NT2/D1 (cell line): ENCODE data around the gene AK9.

Experiments used
- YY1 ChIP-seq: IDR thresholded peaks from 2 replicates; pipeline ENCODE4 v1.6.1; 2011; ENCODE audit not compliant: insufficient read length, insufficient read depth
- ZNF274 ChIP-seq: IDR thresholded peaks from 2 replicates; pipeline ENCODE4 v1.6.1; 2011; ENCODE audit warnings: mild to moderate bottlenecking, low read depth, low read length

DNA sequence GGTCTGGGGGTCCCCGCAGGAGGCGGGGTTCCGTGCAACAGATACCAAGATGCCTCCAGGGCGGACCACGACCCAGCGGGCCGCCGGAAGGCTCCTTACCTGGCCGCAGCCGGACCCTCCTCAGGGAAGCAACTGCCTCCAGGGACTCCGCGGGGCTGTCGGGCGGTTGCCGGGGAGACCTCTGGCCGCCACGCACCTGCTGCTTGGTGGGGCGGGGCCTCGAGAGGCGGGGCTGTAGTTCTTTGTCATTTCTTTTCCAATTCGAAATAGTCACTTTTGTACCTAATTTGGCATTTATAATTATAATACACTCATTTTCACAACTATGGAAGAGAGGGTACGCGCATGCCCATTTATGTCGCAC, 647 bp downstream of the AK9 start:
- TF ChIP-seq ZNF274 = no peak
- TF ChIP-seq YY1 = no peak
